Transverse colon (tissue), 4 donors: Measurements from ENCODE around the gene USP30. TPM values are rescaled to one million over a fixed set of nuclear protein-coding genes. Genes with fewer than 3 reads are reported as not detected.

Experiments used
- DNase-seq: peaks from one replicate; pipeline ENCODE4 v3.0.0-alpha.2; 2019
- H3K27ac ChIP-seq, 4 donors: fragments of 200-600 bp; sonication (generic); 2 replicates each; pipeline ENCODE4 v1.5.1; 2016 to 2018; ENCODE audit warnings: inconsistent platforms in 4 of 4
- H3K27me3 ChIP-seq: fragments of 200-600 bp; sonication (generic); 2 replicates; pipeline ENCODE4 v1.5.1; 2017; ENCODE audit warnings: inconsistent platforms
- H3K36me3 ChIP-seq, 4 donors: fragments of 200-600 bp; sonication (generic); 2 replicates each; pipeline ENCODE4 v1.5.1; 2017 to 2019; ENCODE audit warnings: inconsistent platforms in 4 of 4
- H3K4me1 ChIP-seq, 4 donors: fragments of 200-600 bp; sonication (generic); 2 replicates each; pipeline ENCODE4 v1.5.1; 2017 to 2020; ENCODE audit warnings: inconsistent platforms in 4 of 4
- H3K4me3 ChIP-seq, 4 donors: fragments of 200-600 bp; sonication (generic); 1 replicate in 1 of 4; 2 replicates in 3 of 4; pipeline versions ENCODE4 v1.5.1 to v1.6.1; 2017 to 2019; ENCODE audit warnings: inconsistent platforms in 4 of 4
- H3K9me3 ChIP-seq, 2 donors: fragments of 200-600 bp; sonication (generic); 2 replicates each; pipeline ENCODE4 v1.5.1; 2017 to 2019; ENCODE audit warnings: inconsistent platforms in 2 of 2
- CTCF ChIP-seq, 5 experiments: fragments of 200-600 bp in 3 of 5; fragments of 450-650 bp in 2 of 5; sonication (generic) in 3 of 5; IDR thresholded peaks; 1 replicate in 2 of 5; 2 replicates in 3 of 5; pipeline ENCODE4 v1.5.1; 2016 to 2017; ENCODE audit warnings: antibody characterized with exemption in 5 of 5, inconsistent platforms in 3 of 5, mild to moderate bottlenecking in 2 of 5, moderate library complexity in 1 of 5
- EP300 ChIP-seq: sonication (generic); formaldehyde crosslinking; IDR thresholded peaks from one replicate; pipeline ENCODE4 v1.6.1; 2017; ENCODE audit warnings: antibody characterized with exemption, low read depth
- POLR2A ChIP-seq: fragments of 450-650 bp; IDR thresholded peaks from one replicate; pipeline ENCODE4 v1.6.1; 2016; ENCODE audit warnings: antibody characterized with exemption, mild to moderate bottlenecking, moderate library complexity
- POLR2AphosphoS5 ChIP-seq, 3 donors: sonication (generic); formaldehyde crosslinking; IDR thresholded peaks; one replicate each; pipeline ENCODE4 v1.6.1; 2016; ENCODE audit warnings: antibody characterized with exemption in 3 of 3
- WGBS, 2 donors: methylation state at CpG; one replicate each; pipeline ENCODE4 v1.1.5; 2018; ENCODE audit warnings: low coverage in 1 of 2; 5-methylcytosine and 5-hydroxymethylcytosine counted together
- in situ Hi-C, 4 donors: fragments of 200-750 bp; cut with MboI; loops; one replicate each; pipeline versions ENCODE4 v1.15.0 to v1.15.1; 2017; ENCODE audit warnings: low sequenced_read_pairs in 3 of 4, low pct_ligation_motif_present in 1 of 4, low pct_unique_long_range_greater_than_20kb in 1 of 4
- intact Hi-C: fragments of 100-400 bp; cut with DNase I; formaldehyde crosslinking; loops from one replicate; pipeline ENCODE4 v1.15.1; 2023; ENCODE audit warnings: low total_unique reads
- total RNA-seq, 4 donors: library from RNA; depleted of rRNA; stranded (reverse); fragments of >200 nt; gene quantifications; one replicate each; pipeline ENCODE4 v1.1.0, GENCODE V29; 2016

USP30 gene
- total RNA-seq, 4 donors from 2014 or later, result 6.8 to 38.9 (median 24.9) TPM

- peaks cover 0 to 57% (median 10%) of the 10 kb centered on the region in 4 donors for H3K36me3 ChIP-seq
- H3K9me3 ChIP-seq, result no peaks in the 10 kb centered on the region
- WGBS, 2 donors, result 65 to 70% methylated on average over 2 to 5 of the region's 5 CpGs
- TF ChIP-seq POLR2AphosphoS5 (IDR thresholded peaks at IDR 0.05), result no peak
- no peak for TF ChIP-seq EP300
- no peak for TF ChIP-seq POLR2A
- no peak for TF ChIP-seq CTCF (IDR thresholded peaks at IDR 0.05)
- no peak overlapping the region for H3K4me3 ChIP-seq
- peaks cover 0 to 15% (median 10%) of the 10 kb centered on the region in 4 donors for H3K4me1 ChIP-seq
- DNase-seq, result no peak
- intact Hi-C loops, result no loop called here
- in situ Hi-C loops, result loop anchor here in 2 of 4 donors (25.0 kb wide), 2 partner anchors 425 to 525 kb away; partner anchors contain the start of genes ISCU (in 2 of the 2) and SART3 (in 2 of the 2)
- no peak overlapping the region for H3K27ac ChIP-seq
- no peaks in the 10 kb centered on the region for H3K27me3 ChIP-seq
Measured at GRCh38 chr12:109087250-109087649, 34.9 kb downstream of the USP30 start.

- no peak for DNase-seq
- H3K4me3 ChIP-seq, result no peak overlapping the region
- peaks cover 8 to 29% (median 19%) of the 10 kb centered on the region in 4 donors for H3K4me1 ChIP-seq
- intact Hi-C loops, result no loop called here
- H3K27me3 ChIP-seq, result no peaks in the 10 kb centered on the region
- 68 to 75% methylated on average over 5 to 6 of the region's 6 CpGs for WGBS, 2 donors
- no peak for TF ChIP-seq CTCF (IDR thresholded peaks at IDR 0.05)
- TF ChIP-seq POLR2AphosphoS5 (IDR thresholded peaks at IDR 0.05), result no peak
- no peak for TF ChIP-seq POLR2A
- no peak for TF ChIP-seq EP300
- H3K27ac ChIP-seq, result no peak overlapping the region
- peaks cover 0 to 43% (median 5%) of the 10 kb centered on the region in 4 donors for H3K36me3 ChIP-seq
- no peaks in the 10 kb centered on the region for H3K9me3 ChIP-seq
- in situ Hi-C loops, result loop anchor here in 2 of 4 donors (25.0 kb wide), 2 partner anchors 427 to 527 kb away; partner anchors contain the start of genes ISCU (in 2 of the 2) and SART3 (in 2 of the 2)
Measured at GRCh38 chr12:109088818-109089217, 36.4 kb downstream of the USP30 start.

- intact Hi-C loops, result no loop called here
- no peak overlapping the region for H3K4me3 ChIP-seq
- no peak overlapping the region for H3K27ac ChIP-seq
- H3K9me3 ChIP-seq, result no peaks in the 10 kb centered on the region
- no peak for TF ChIP-seq POLR2A
- TF ChIP-seq POLR2AphosphoS5 (IDR thresholded peaks at IDR 0.05), result no peak
- no peak for TF ChIP-seq EP300
- no peak for TF ChIP-seq CTCF (IDR thresholded peaks at IDR 0.05)
- WGBS, 2 donors, result 81% methylated on average over 7 of the region's 7 CpGs; no CpG with 5 or more reads in 1 of the 2 donors
- peaks cover 0 to 39% (median 5%) of the 10 kb centered on the region in 4 donors for H3K36me3 ChIP-seq
- no peaks in the 10 kb centered on the region for H3K27me3 ChIP-seq
- in situ Hi-C loops, result loop anchor here in 2 of 4 donors (10.0 to 25.0 kb wide), 3 partner anchors 135 to 527 kb away; partner anchors contain the start of genes ISCU (in 2 of the 2) and SART3 (in 2 of the 2)
- no peak for DNase-seq
- peaks cover 8 to 30% (median 16%) of the 10 kb centered on the region in 4 donors for H3K4me1 ChIP-seq
Measured at GRCh38 chr12:109089683-109090082, 37.3 kb downstream of the USP30 start.

GRCh38 chr12:109092497-109093021 lies 40.2 kb downstream of the USP30 start:
- no peaks in the 10 kb centered on the region for H3K9me3 ChIP-seq
- H3K4me1 ChIP-seq, result peaks cover 13 to 35% (median 20%) of the 10 kb centered on the region in 4 donors
- intact Hi-C loops (no loop called here), in situ Hi-C loops (loop anchor here in 2 of 4 donors (10.0 to 25.0 kb wide), 3 partner anchors 138 to 530 kb away; partner anchors contain the start of genes ISCU (in 2 of the 2) and SART3 (in 2 of the 2))
- TF ChIP-seq POLR2A (no peak), EP300 (no peak), CTCF (IDR thresholded peaks at IDR 0.05) (no peak), POLR2AphosphoS5 (IDR thresholded peaks at IDR 0.05) (no peak)
- H3K36me3 ChIP-seq, result peaks cover 0 to 19% (median 1%) of the 10 kb centered on the region in 4 donors
- DNase-seq, result no peak
- peak overlapping the region; percentile 73 to 83 (median 75) for H3K27ac ChIP-seq
- peak overlapping the region; percentile 30 to 54 (median 36) for H3K4me3 ChIP-seq
- WGBS, 2 donors, result 59% methylated on average over 6 of the region's 6 CpGs; no CpG with 5 or more reads in 1 of the 2 donors
- H3K27me3 ChIP-seq, result no peaks in the 10 kb centered on the region
